ENCODE results near the gene WDR72.

GRCh38 chr15:53581513-53581912 is 177.9 kb downstream of the WDR72 start:
- TF ChIP-seq CTCF (IDR thresholded peaks at IDR 0.05; ENCODE audit: low read depth, low read length, missing input control): no peak
- TF ChIP-seq REST (IDR thresholded peaks at IDR 0.05): no peak
- TF ChIP-seq RAD21 (IDR thresholded peaks at IDR 0.05): no peak
- no peak for TF ChIP-seq SP1 (IDR thresholded peaks at IDR 0.05)
- TF ChIP-seq TAF1 (conservative IDR thresholded peaks at IDR 0.05): no peak
- TF ChIP-seq YY1 (IDR thresholded peaks at IDR 0.05): no peak
- TF ChIP-seq, protein P1, sequence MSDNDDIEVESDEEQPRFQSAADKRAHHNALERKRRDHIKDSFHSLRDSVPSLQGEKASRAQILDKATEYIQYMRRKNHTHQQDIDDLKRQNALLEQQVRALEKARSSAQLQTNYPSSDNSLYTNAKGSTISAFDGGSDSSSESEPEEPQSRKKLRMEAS (IDR thresholded peaks at IDR 0.05): no peak
- no peak for TF ChIP-seq FOXA1 (IDR thresholded peaks at IDR 0.05)
- TF ChIP-seq RXRA (IDR thresholded peaks at IDR 0.05): no peak
- no peak for TF ChIP-seq JUND (IDR thresholded peaks at IDR 0.05)
- TF ChIP-seq EGR1 (IDR thresholded peaks at IDR 0.05; ENCODE audit: low read depth in 2 of 2): no peak
- TF ChIP-seq, protein P2, sequence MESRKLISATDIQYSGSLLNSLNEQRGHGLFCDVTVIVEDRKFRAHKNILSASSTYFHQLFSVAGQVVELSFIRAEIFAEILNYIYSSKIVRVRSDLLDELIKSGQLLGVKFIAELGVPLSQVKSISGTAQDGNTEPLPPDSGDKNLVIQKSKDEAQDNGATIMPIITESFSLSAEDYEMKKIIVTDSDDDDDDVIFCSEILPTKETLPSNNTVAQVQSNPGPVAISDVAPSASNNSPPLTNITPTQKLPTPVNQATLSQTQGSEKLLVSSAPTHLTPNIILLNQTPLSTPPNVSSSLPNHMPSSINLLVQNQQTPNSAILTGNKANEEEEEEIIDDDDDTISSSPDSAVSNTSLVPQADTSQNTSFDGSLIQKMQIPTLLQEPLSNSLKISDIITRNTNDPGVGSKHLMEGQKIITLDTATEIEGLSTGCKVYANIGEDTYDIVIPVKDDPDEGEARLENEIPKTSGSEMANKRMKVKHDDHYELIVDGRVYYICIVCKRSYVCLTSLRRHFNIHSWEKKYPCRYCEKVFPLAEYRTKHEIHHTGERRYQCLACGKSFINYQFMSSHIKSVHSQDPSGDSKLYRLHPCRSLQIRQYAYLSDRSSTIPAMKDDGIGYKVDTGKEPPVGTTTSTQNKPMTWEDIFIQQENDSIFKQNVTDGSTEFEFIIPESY (IDR thresholded peaks at IDR 0.05): no peak

Measured in liver (tissue), 3 donors.